Measurements from ENCODE around the gene CABLES2.

Gene CABLES2

GRCh38 chr20:62357187-62357667 lies 49.9 kb downstream of the CABLES2 start:
- Histone ChIP-seq H3K27ac (ENCODE audit: low read depth, low read length) (peak overlapping the region; percentile 82), H3K4me1 (ENCODE audit: insufficient read depth, low read length) (peaks cover 83% of the 10 kb centered on the region), H3K9ac (ENCODE audit: low read length) (no peak overlapping the region), H3K36me3 (ENCODE audit: insufficient read depth, low read length) (no peaks in the 10 kb centered on the region), H3K4me3 (ENCODE audit: low read depth in 1 of 2, low read length in 2 of 2) (peak overlapping the region in 1 of 2 donors; percentile 5), H3K9me3 (ENCODE audit: low read length) (no peaks in the 10 kb centered on the region), H3K27me3 (ENCODE audit: control insufficient read depth in 1 of 2, insufficient read depth in 2 of 2, low read length in 2 of 2) (no peaks in the 10 kb centered on the region)

GRCh38 chr20:62356589-62357186 lies 50.4 kb downstream of the CABLES2 start:
- peaks cover 79% of the 10 kb centered on the region for H3K4me1 ChIP-seq (ENCODE audit: insufficient read depth, low read length)
- H3K36me3 ChIP-seq (ENCODE audit: insufficient read depth, low read length): no peaks in the 10 kb centered on the region
- H3K27me3 ChIP-seq (ENCODE audit: control insufficient read depth in 1 of 2, insufficient read depth in 2 of 2, low read length in 2 of 2): no peaks in the 10 kb centered on the region
- peak overlapping the region; percentile 6 to 41 for H3K4me3 ChIP-seq (ENCODE audit: low read depth in 1 of 2, low read length in 2 of 2)
- peak overlapping the region; percentile 82 for H3K27ac ChIP-seq (ENCODE audit: low read depth, low read length)
- H3K9me3 ChIP-seq (ENCODE audit: low read length): no peaks in the 10 kb centered on the region
- peak overlapping the region; percentile 71 for H3K9ac ChIP-seq (ENCODE audit: low read length)

- peak overlapping the region; percentile 82 for H3K27ac ChIP-seq (ENCODE audit: low read depth, low read length)
- H3K4me1 ChIP-seq (ENCODE audit: insufficient read depth, low read length): peaks cover 72% of the 10 kb centered on the region
- H3K9ac ChIP-seq (ENCODE audit: low read length): peak overlapping the region; percentile 71
- H3K4me3 ChIP-seq (ENCODE audit: low read depth in 1 of 2, low read length in 2 of 2): peak overlapping the region; percentile 6 to 41
- no peaks in the 10 kb centered on the region for H3K9me3 ChIP-seq (ENCODE audit: low read length)
- peaks cover 5% of the 10 kb centered on the region for H3K36me3 ChIP-seq (ENCODE audit: insufficient read depth, low read length)
- no peaks in the 10 kb centered on the region for H3K27me3 ChIP-seq (ENCODE audit: control insufficient read depth in 1 of 2, insufficient read depth in 2 of 2, low read length in 2 of 2)
Observed at GRCh38 chr20:62355878-62356588, 51.1 kb downstream of the CABLES2 start.

GRCh38 chr20:62355516-62355877 lies 51.6 kb downstream of the CABLES2 start:
- peaks cover 68% of the 10 kb centered on the region for H3K4me1 ChIP-seq (ENCODE audit: insufficient read depth, low read length)
- H3K27me3 ChIP-seq (ENCODE audit: control insufficient read depth in 1 of 2, insufficient read depth in 2 of 2, low read length in 2 of 2): no peaks in the 10 kb centered on the region
- peak overlapping the region in 1 of 2 donors; percentile 31 for H3K4me3 ChIP-seq (ENCODE audit: low read depth in 1 of 2, low read length in 2 of 2)
- H3K27ac ChIP-seq (ENCODE audit: low read depth, low read length): peak overlapping the region; percentile 82
- peak overlapping the region; percentile 71 for H3K9ac ChIP-seq (ENCODE audit: low read length)
- peaks cover 11% of the 10 kb centered on the region for H3K36me3 ChIP-seq (ENCODE audit: insufficient read depth, low read length)
- H3K9me3 ChIP-seq (ENCODE audit: low read length): no peaks in the 10 kb centered on the region

- H3K9ac ChIP-seq (ENCODE audit: low read length): peak overlapping the region; percentile 71
- H3K27me3 ChIP-seq (ENCODE audit: control insufficient read depth in 1 of 2, insufficient read depth in 2 of 2, low read length in 2 of 2): no peaks in the 10 kb centered on the region
- peak overlapping the region in 1 of 2 donors; percentile 31 for H3K4me3 ChIP-seq (ENCODE audit: low read depth in 1 of 2, low read length in 2 of 2)
- H3K4me1 ChIP-seq (ENCODE audit: insufficient read depth, low read length): peaks cover 68% of the 10 kb centered on the region
- peak overlapping the region; percentile 82 for H3K27ac ChIP-seq (ENCODE audit: low read depth, low read length)
- H3K36me3 ChIP-seq (ENCODE audit: insufficient read depth, low read length): peaks cover 12% of the 10 kb centered on the region
- no peaks in the 10 kb centered on the region for H3K9me3 ChIP-seq (ENCODE audit: low read length)
Observed at GRCh38 chr20:62354811-62355341, 52.2 kb downstream of the CABLES2 start.

GRCh38 chr20:62354031-62354808 lies 52.9 kb downstream of the CABLES2 start:
- Histone ChIP-seq H3K9ac (ENCODE audit: low read length) (peak overlapping the region; percentile 71), H3K4me3 (ENCODE audit: low read depth in 1 of 2, low read length in 2 of 2) (no peak overlapping the region), H3K27ac (ENCODE audit: low read depth, low read length) (peak overlapping the region; percentile 86), H3K27me3 (ENCODE audit: control insufficient read depth in 1 of 2, insufficient read depth in 2 of 2, low read length in 2 of 2) (no peaks in the 10 kb centered on the region), H3K9me3 (ENCODE audit: low read length) (no peaks in the 10 kb centered on the region), H3K36me3 (ENCODE audit: insufficient read depth, low read length) (peaks cover 12% of the 10 kb centered on the region), H3K4me1 (ENCODE audit: insufficient read depth, low read length) (peaks cover 63% of the 10 kb centered on the region)

GRCh38 chr20:62353289-62354030 lies 53.6 kb downstream of the CABLES2 start:
- Histone ChIP-seq H3K36me3 (ENCODE audit: insufficient read depth, low read length) (peaks cover 12% of the 10 kb centered on the region), H3K9me3 (ENCODE audit: low read length) (no peaks in the 10 kb centered on the region), H3K27me3 (ENCODE audit: control insufficient read depth in 1 of 2, insufficient read depth in 2 of 2, low read length in 2 of 2) (no peaks in the 10 kb centered on the region), H3K9ac (ENCODE audit: low read length) (no peak overlapping the region), H3K27ac (ENCODE audit: low read depth, low read length) (peak overlapping the region; percentile 86), H3K4me1 (ENCODE audit: insufficient read depth, low read length) (peaks cover 55% of the 10 kb centered on the region), H3K4me3 (ENCODE audit: low read depth in 1 of 2, low read length in 2 of 2) (no peak overlapping the region)

GRCh38 chr20:62352402-62353288 lies 54.4 kb downstream of the CABLES2 start:
- H3K27me3 ChIP-seq (ENCODE audit: control insufficient read depth in 1 of 2, insufficient read depth in 2 of 2, low read length in 2 of 2): no peaks in the 10 kb centered on the region
- peak overlapping the region; percentile 86 for H3K27ac ChIP-seq (ENCODE audit: low read depth, low read length)
- H3K9me3 ChIP-seq (ENCODE audit: low read length): no peaks in the 10 kb centered on the region
- no peak overlapping the region for H3K9ac ChIP-seq (ENCODE audit: low read length)
- H3K4me1 ChIP-seq (ENCODE audit: insufficient read depth, low read length): peaks cover 47% of the 10 kb centered on the region
- no peak overlapping the region for H3K4me3 ChIP-seq (ENCODE audit: low read depth in 1 of 2, low read length in 2 of 2)
- H3K36me3 ChIP-seq (ENCODE audit: insufficient read depth, low read length): peaks cover 16% of the 10 kb centered on the region

- no peaks in the 10 kb centered on the region for H3K27me3 ChIP-seq (ENCODE audit: control insufficient read depth in 1 of 2, insufficient read depth in 2 of 2, low read length in 2 of 2)
- H3K4me1 ChIP-seq (ENCODE audit: insufficient read depth, low read length): peaks cover 38% of the 10 kb centered on the region
- H3K9ac ChIP-seq (ENCODE audit: low read length): no peak overlapping the region
- no peaks in the 10 kb centered on the region for H3K9me3 ChIP-seq (ENCODE audit: low read length)
- peaks cover 18% of the 10 kb centered on the region for H3K36me3 ChIP-seq (ENCODE audit: insufficient read depth, low read length)
- peak overlapping the region; percentile 86 for H3K27ac ChIP-seq (ENCODE audit: low read depth, low read length)
- no peak overlapping the region for H3K4me3 ChIP-seq (ENCODE audit: low read depth in 1 of 2, low read length in 2 of 2)
Observed at GRCh38 chr20:62351469-62352401, 55.4 kb downstream of the CABLES2 start.
